Jurkat, Clone E6-1 (cell line): Measurements from ENCODE around the gene NUCB2.
"Not testable (repeated sequence)": the region's sequence is repeated elsewhere in the genome, so short reads cannot be mapped to it uniquely, and the experiment has no call there.

Source experiments
- DNase-seq: peaks from one replicate; pipeline ENCODE4 v3.0.0-alpha.2; 2011; ENCODE audit warnings: low read depth, low spot score
- H3K4me3 ChIP-seq: 2 replicates; pipeline ENCODE4 v1.5.1; 2011; ENCODE audit warnings: mild to moderate bottlenecking, low read length, control low read depth, moderate library complexity

Gene NUCB2

GRCh38 chr11:17266781-17267180 lies 9.8 kb upstream of the NUCB2 start:
- DNase-seq = no peak

GRCh38 chr11:17267576-17267975 lies 9.0 kb upstream of the NUCB2 start:
- peak; percentile 78 for DNase-seq
- H3K4me3 ChIP-seq = no peak overlapping the region

More at GRCh38 chr11:17266781-17267180, 9.8 kb upstream of the NUCB2 start:
- no peak overlapping the region for H3K4me3 ChIP-seq

GRCh38 chr11:17268500-17268899 lies 8.0 kb upstream of the NUCB2 start:
- H3K4me3 ChIP-seq, DNase-seq: not testable (repeated sequence)

- no peak overlapping the region for H3K4me3 ChIP-seq
- DNase-seq = no peak
Observed at GRCh38 chr11:17268902-17269301, 7.6 kb upstream of the NUCB2 start.

- H3K4me3 ChIP-seq = no peak overlapping the region
- DNase-seq = no peak
Observed at GRCh38 chr11:17272801-17273200, 3.7 kb upstream of the NUCB2 start.

- DNase-seq = no peak
- no peak overlapping the region for H3K4me3 ChIP-seq
Observed at GRCh38 chr11:17273211-17273610, 3.3 kb upstream of the NUCB2 start.

GRCh38 chr11:17273668-17274282 lies 2.8 kb upstream of the NUCB2 start:
- peak; percentile 72 for DNase-seq
- no peak overlapping the region for H3K4me3 ChIP-seq

- H3K4me3 ChIP-seq = peak overlapping the region; percentile 89
- DNase-seq = no peak
Observed at GRCh38 chr11:17275400-17276235, 921 bp upstream of the NUCB2 start.

- peak; percentile 97 for DNase-seq
- peak overlapping the region; percentile 89 for H3K4me3 ChIP-seq
Observed at GRCh38 chr11:17277024-17277584, 565 bp downstream of the NUCB2 start.

GRCh38 chr11:17280494-17281127 lies 4.1 kb downstream of the NUCB2 start:
- no peak for DNase-seq
- peak overlapping the region; percentile 89 for H3K4me3 ChIP-seq

GRCh38 chr11:17286332-17286731 lies 9.8 kb downstream of the NUCB2 start:
- H3K4me3 ChIP-seq = no peak overlapping the region
- DNase-seq = no peak

GRCh38 chr11:17287058-17287457 lies 10.5 kb downstream of the NUCB2 start:
- no peak overlapping the region for H3K4me3 ChIP-seq
- peak; percentile 60 for DNase-seq

GRCh38 chr11:17291710-17292109 lies 15.2 kb downstream of the NUCB2 start:
- H3K4me3 ChIP-seq = no peak overlapping the region
- DNase-seq = no peak

GRCh38 chr11:17293311-17293710 lies 16.8 kb downstream of the NUCB2 start:
- no peak for DNase-seq
- H3K4me3 ChIP-seq = no peak overlapping the region

- DNase-seq = no peak
- no peak overlapping the region for H3K4me3 ChIP-seq
Observed at GRCh38 chr11:17294033-17294432, 17.5 kb downstream of the NUCB2 start.

- H3K4me3 ChIP-seq = no peak overlapping the region
- DNase-seq = no peak
Observed at GRCh38 chr11:17296852-17297559, 20.5 kb downstream of the NUCB2 start.

GRCh38 chr11:17298302-17298701 lies 21.8 kb downstream of the NUCB2 start:
- no peak overlapping the region for H3K4me3 ChIP-seq
- no peak for DNase-seq

- no peak for DNase-seq
- H3K4me3 ChIP-seq = no peak overlapping the region
Observed at GRCh38 chr11:17300372-17300771, 23.8 kb downstream of the NUCB2 start.
